ENCODE results near the gene ARL13B.

The ARL13B gene

DNA sequence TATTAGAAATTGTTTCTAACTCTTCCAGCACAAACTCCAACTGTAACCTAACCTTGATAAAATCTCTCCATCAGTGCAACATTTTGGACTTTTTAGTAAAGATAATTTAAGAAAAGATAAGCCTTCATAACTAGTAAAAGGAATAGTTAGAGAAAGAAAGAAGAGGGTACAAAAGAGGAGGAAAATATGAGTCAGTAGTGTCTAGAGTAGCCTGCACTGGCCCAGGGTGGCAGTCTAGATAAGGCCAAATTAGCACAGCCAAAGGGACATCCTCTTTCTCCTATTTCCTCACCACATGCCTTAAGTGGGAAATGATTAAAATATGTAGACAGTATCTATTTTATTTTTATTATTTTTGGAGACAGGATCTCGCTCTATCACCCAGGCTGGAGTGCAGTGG lies 10.0 kb upstream of the ARL13B start:
- Histone ChIP-seq H3K9ac (ENCODE audit: low read depth, low read length) (no peak overlapping the region), H3K4me3 (ENCODE audit: low read depth, low read length) (no peak overlapping the region), H3K36me3 (ENCODE audit: control insufficient read depth, insufficient read depth, low read length) (no peaks in the 10 kb centered on the region), H3K27me3 (ENCODE audit: control insufficient read depth, insufficient read depth, low read length) (peaks cover 22% of the 10 kb centered on the region), H3K4me1 (ENCODE audit: control insufficient read depth, insufficient read depth, low read length) (0 out of 2 replicates have a peak, but pooled peaks cover 6% of the 10 kb centered on the region), H3K9me3 (ENCODE audit: control insufficient read depth, insufficient read depth, low read length) (peaks cover 16% of the 10 kb centered on the region; the same call in 1 of the 2 replicates), H3K27ac (ENCODE audit: low read depth, low read length) (no peak overlapping the region)

DNA sequence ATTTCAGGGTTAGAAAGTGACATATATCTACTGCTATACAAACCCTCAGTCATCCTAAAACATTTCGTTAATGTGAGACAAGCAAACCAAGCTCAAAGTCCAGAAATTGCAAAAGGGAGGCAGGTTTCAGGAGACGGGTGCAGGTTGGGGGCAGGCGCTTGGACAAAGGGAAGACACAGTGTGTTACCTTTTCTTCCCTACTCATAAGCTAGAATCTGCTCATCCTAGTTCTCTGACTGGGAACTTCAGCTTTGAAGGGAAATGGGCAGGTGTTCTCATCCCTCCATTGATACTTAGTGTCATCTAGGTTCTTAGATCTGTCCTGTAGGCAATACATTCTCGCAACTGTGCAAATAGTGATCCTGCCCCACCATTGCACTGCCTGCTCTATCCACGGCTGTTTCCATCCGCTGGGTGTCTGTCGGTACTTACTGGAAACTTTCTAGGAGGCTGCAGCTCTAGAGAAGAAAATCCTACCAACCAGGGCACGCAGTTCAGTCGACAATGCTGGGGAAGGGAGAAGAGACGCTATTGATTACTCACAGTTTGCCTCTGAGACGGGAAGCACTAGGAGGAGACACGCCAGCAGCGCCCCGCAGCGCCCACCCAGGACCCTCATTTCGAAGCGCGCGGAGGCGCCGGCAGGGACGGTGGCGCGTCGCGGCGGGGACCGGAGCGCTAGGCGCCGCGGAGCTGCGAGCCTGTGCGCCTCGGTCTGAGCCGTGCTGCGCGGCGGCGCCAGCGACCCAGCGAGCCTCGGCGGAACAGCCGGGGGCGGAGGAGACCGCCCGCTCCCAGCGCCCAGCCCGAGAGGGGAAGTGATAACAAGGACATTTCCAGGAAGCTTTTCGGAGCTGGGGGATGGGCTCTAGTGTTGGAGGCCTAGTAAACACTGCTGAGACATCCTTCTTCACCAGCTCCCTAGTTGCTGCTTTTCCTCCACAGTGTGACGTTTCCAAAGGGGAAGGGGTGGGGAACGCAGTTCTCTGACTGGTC lies 6.5 kb upstream of the ARL13B start, which contains the start of gene PROS1:
Gene PROS1 (minus strand): TSS at position 766 of the 996 bp plus-strand sequence. CDS start 147 bp downstream, at position 619.
- Histone ChIP-seq H3K27ac (ENCODE audit: low read depth, low read length) (peak within 1 kb of the TSS; percentile 83), H3K9me3 (ENCODE audit: control insufficient read depth, insufficient read depth, low read length) (no peaks in the 10 kb centered on the region), H3K4me3 (ENCODE audit: low read depth, low read length) (peak within 1 kb of the TSS; percentile 74), H3K9ac (ENCODE audit: low read depth, low read length) (peak within 1 kb of the TSS; percentile 48), H3K4me1 (ENCODE audit: control insufficient read depth, insufficient read depth, low read length) (0 out of 2 replicates have a peak, but pooled peaks cover 6% of the 10 kb centered on the region), H3K27me3 (ENCODE audit: control insufficient read depth, insufficient read depth, low read length) (peaks cover 25% of the 10 kb centered on the region), H3K36me3 (ENCODE audit: control insufficient read depth, insufficient read depth, low read length) (no peaks in the 10 kb centered on the region)

DNA sequence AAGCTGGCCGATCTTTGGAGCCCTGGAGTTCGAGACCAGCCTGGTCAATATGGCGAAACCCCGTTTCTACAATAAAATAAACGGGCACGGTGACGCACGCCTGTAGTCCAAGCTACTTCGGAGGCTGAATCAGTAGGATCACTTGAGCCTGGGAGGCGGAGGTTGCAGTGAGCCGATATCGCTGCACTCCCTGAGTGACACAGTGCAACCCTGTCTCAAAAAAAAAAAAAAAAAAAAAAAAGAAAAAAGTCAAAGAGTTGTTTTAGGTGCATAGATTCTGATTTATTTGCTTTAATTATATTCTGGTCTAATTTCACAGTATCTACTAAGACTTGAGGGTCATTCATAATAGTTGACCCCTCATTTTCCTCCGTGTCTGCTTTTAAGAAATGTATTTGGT lies 1.7 kb downstream of the ARL13B start:
- Histone ChIP-seq H3K9me3 (ENCODE audit: control insufficient read depth, insufficient read depth, low read length) (no peaks in the 10 kb centered on the region), H3K27ac (ENCODE audit: low read depth, low read length) (no peak overlapping the region), H3K4me3 (ENCODE audit: low read depth, low read length) (peak overlapping the region; percentile 13; the same call in 1 of the 2 replicates), H3K36me3 (ENCODE audit: control insufficient read depth, insufficient read depth, low read length) (no peaks in the 10 kb centered on the region), H3K4me1 (ENCODE audit: control insufficient read depth, insufficient read depth, low read length) (0 out of 2 replicates have a peak, but pooled peaks cover 4% of the 10 kb centered on the region), H3K9ac (ENCODE audit: low read depth, low read length) (no peak overlapping the region), H3K27me3 (ENCODE audit: control insufficient read depth, insufficient read depth, low read length) (0 out of 2 replicates have a peak, but pooled peaks cover 2% of the 10 kb centered on the region)

DNA sequence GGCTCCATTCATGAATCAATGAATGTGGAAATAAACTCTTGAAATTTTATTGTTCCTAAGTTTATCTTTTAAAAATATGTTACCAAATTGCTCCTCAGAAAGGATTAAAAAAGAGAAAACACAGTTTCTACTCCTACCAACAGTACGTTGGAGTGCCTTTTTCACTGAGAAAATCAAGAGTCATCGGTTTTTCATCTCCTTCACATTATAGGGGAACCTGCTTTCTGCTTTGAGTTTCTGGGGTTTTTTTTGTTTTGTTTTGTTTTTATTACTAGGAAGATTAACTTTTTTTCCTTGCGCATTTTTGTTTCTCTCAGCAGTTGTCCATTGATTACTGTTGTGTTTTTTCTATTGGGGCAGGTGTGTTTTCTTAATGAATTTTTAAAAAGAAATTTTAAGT lies 3.5 kb downstream of the ARL13B start:
- Histone ChIP-seq H3K27ac (ENCODE audit: low read depth, low read length) (no peak overlapping the region), H3K4me1 (ENCODE audit: control insufficient read depth, insufficient read depth, low read length) (peaks cover 4% of the 10 kb centered on the region; the same call in 1 of the 2 replicates), H3K27me3 (ENCODE audit: control insufficient read depth, insufficient read depth, low read length) (no peaks in the 10 kb centered on the region), H3K4me3 (ENCODE audit: low read depth, low read length) (no peak overlapping the region), H3K36me3 (ENCODE audit: control insufficient read depth, insufficient read depth, low read length) (no peaks in the 10 kb centered on the region), H3K9ac (ENCODE audit: low read depth, low read length) (no peak overlapping the region), H3K9me3 (ENCODE audit: control insufficient read depth, insufficient read depth, low read length) (no peaks in the 10 kb centered on the region)

DNA sequence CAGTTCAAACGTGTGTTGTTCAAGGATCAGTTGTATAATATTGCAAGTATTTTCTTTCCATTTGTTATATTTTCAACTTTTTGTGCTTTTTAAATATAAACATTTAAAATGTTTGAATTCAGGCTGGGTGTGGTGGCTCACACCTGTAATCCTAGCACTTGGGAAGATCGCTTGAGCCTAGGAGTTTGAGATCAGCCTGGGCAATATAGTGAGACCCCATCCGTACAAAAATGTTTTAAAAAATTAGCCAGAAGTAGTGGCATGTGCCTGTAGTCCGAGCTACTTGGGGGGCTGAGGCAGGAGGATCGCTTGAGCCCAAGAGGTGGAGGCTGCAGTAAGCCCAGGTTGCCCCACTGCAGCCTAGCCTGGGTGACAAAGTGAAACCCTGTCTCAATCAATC lies 4.7 kb downstream of the ARL13B start:
- Histone ChIP-seq H3K36me3 (ENCODE audit: control insufficient read depth, insufficient read depth, low read length) (no peaks in the 10 kb centered on the region), H3K4me1 (ENCODE audit: control insufficient read depth, insufficient read depth, low read length) (peaks cover 4% of the 10 kb centered on the region; the same call in 1 of the 2 replicates), H3K27me3 (ENCODE audit: control insufficient read depth, insufficient read depth, low read length) (no peaks in the 10 kb centered on the region), H3K9ac (ENCODE audit: low read depth, low read length) (no peak overlapping the region), H3K9me3 (ENCODE audit: control insufficient read depth, insufficient read depth, low read length) (no peaks in the 10 kb centered on the region), H3K4me3 (ENCODE audit: low read depth, low read length) (no peak overlapping the region), H3K27ac (ENCODE audit: low read depth, low read length) (no peak overlapping the region)

DNA sequence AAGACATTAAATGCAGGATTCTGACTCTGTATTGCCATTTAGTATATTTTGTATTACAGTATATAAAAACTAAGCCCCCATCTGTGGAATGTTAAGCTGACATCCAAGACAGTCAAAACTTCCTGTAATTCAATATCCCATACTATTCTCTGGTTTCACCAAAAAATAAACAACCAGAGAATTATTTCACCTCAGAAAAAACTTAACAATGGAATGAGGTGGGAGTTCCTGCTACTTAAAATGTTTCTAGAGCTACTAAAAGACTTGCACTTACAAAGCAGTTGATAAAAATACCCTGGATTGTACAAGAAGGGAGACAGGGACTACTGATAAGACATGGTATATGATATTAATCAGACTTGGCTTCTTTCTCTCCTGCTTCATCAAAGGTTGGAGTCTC lies 8.3 kb downstream of the ARL13B start:
- H3K4me3 ChIP-seq (ENCODE audit: low read depth, low read length): no peak overlapping the region
- H3K4me1 ChIP-seq (ENCODE audit: control insufficient read depth, insufficient read depth, low read length): no peaks in the 10 kb centered on the region; the same call in 1 of the 2 replicates
- no peak overlapping the region for H3K9ac ChIP-seq (ENCODE audit: low read depth, low read length)
- no peaks in the 10 kb centered on the region for H3K36me3 ChIP-seq (ENCODE audit: control insufficient read depth, insufficient read depth, low read length)
- no peaks in the 10 kb centered on the region for H3K27me3 ChIP-seq (ENCODE audit: control insufficient read depth, insufficient read depth, low read length)
- no peaks in the 10 kb centered on the region for H3K9me3 ChIP-seq (ENCODE audit: control insufficient read depth, insufficient read depth, low read length)
- H3K27ac ChIP-seq (ENCODE audit: low read depth, low read length): no peak overlapping the region

DNA sequence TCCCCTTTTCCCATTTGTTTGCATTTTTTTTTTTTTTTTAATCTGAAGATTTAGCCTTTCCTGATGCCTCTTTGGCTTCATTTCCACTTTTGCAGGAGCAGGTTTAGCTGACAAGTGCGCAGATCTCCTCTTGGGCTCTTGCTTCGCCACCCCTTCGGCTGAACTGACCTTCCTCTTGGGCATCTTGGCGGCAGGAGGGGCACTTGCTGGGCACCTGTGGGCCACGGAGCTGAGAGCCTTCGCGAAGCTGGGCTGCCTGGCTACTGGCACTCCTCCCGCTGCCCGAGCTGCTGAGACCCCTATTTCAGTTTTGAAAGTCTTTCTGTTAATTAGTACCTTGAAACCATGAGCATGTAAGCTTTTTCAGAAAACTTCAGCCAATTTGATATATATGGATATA lies 8.8 kb downstream of the ARL13B start:
- Histone ChIP-seq H3K36me3 (ENCODE audit: control insufficient read depth, insufficient read depth, low read length) (no peaks in the 10 kb centered on the region), H3K27ac (ENCODE audit: low read depth, low read length) (no peak overlapping the region), H3K4me3 (ENCODE audit: low read depth, low read length) (no peak overlapping the region), H3K9ac (ENCODE audit: low read depth, low read length) (no peak overlapping the region), H3K4me1 (ENCODE audit: control insufficient read depth, insufficient read depth, low read length) (no peaks in the 10 kb centered on the region; the same call in 1 of the 2 replicates), H3K9me3 (ENCODE audit: control insufficient read depth, insufficient read depth, low read length) (no peaks in the 10 kb centered on the region), H3K27me3 (ENCODE audit: control insufficient read depth, insufficient read depth, low read length) (no peaks in the 10 kb centered on the region)

DNA sequence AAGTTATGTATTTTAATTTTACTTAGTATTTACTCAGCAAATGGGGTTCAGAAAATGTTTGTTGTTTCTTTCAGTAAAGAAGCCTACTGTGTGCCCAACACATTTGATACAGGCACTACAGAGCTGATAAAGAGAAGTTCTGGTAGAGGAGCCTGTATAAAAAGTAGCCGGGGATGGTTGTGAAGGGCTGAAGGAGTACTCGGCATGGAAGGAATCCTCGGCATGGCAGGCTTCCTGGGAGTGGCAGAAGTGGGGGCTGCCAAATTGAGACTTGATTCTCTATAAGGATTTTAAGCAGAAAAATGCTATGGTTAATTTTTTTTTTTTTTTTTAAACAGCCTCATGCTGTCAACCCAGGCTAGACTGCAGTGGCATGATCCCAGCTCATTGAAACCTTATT lies 9.3 kb downstream of the ARL13B start:
- no peak overlapping the region for H3K4me3 ChIP-seq (ENCODE audit: low read depth, low read length)
- no peaks in the 10 kb centered on the region for H3K9me3 ChIP-seq (ENCODE audit: control insufficient read depth, insufficient read depth, low read length)
- H3K9ac ChIP-seq (ENCODE audit: low read depth, low read length): no peak overlapping the region
- H3K36me3 ChIP-seq (ENCODE audit: control insufficient read depth, insufficient read depth, low read length): no peaks in the 10 kb centered on the region
- H3K27me3 ChIP-seq (ENCODE audit: control insufficient read depth, insufficient read depth, low read length): no peaks in the 10 kb centered on the region
- H3K27ac ChIP-seq (ENCODE audit: low read depth, low read length): no peak overlapping the region
- no peaks in the 10 kb centered on the region; the same call in 1 of the 2 replicates for H3K4me1 ChIP-seq (ENCODE audit: control insufficient read depth, insufficient read depth, low read length)

DNA sequence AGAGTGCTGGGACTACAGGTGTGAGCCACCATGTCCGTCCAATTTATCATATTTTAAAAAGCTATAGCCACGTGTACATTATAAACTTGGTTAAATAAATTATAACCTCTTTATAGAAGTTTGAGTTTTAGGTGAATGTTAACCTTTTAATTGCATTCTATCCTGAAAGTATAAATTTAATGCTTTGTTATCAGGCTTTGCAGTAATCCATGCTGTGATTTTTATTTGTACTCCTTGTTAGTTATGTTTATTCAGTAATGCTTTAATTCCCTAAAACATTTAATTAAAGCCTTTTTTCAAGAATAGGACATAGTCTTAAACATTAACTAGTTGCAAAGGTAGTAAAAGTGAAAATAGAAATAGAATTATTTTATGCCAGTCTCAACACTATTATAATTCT lies 11.7 kb downstream of the ARL13B start:
- H3K27me3 ChIP-seq (ENCODE audit: control insufficient read depth, insufficient read depth, low read length): no peaks in the 10 kb centered on the region
- no peak overlapping the region for H3K4me3 ChIP-seq (ENCODE audit: low read depth, low read length)
- H3K4me1 ChIP-seq (ENCODE audit: control insufficient read depth, insufficient read depth, low read length): no peaks in the 10 kb centered on the region; the same call in 1 of the 2 replicates
- no peaks in the 10 kb centered on the region; the same call in 1 of the 2 replicates for H3K36me3 ChIP-seq (ENCODE audit: control insufficient read depth, insufficient read depth, low read length)
- no peak overlapping the region for H3K9ac ChIP-seq (ENCODE audit: low read depth, low read length)
- no peaks in the 10 kb centered on the region for H3K9me3 ChIP-seq (ENCODE audit: control insufficient read depth, insufficient read depth, low read length)
- H3K27ac ChIP-seq (ENCODE audit: low read depth, low read length): no peak overlapping the region

DNA sequence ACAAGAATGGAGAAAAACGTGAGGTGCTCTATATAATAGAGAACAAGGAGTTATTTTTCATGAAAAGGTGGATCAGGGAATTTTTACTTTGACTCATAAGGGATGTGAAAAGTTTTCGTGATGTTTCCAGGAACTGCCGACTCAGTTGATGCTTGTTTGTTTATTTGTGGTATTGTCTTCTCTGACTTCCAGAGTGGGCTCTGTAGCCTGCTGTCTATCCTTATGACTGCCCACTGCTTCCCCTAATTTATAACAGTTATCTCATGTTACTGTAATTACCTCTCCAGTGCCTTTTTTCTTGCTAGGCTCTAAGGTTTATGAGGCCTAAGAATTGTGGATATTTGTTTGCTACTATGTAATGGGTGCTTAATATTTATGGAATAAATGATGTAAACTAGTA lies 12.3 kb downstream of the ARL13B start:
- no peak overlapping the region for H3K9ac ChIP-seq (ENCODE audit: low read depth, low read length)
- H3K36me3 ChIP-seq (ENCODE audit: control insufficient read depth, insufficient read depth, low read length): no peaks in the 10 kb centered on the region; the same call in 1 of the 2 replicates
- no peaks in the 10 kb centered on the region for H3K27me3 ChIP-seq (ENCODE audit: control insufficient read depth, insufficient read depth, low read length)
- H3K9me3 ChIP-seq (ENCODE audit: control insufficient read depth, insufficient read depth, low read length): no peaks in the 10 kb centered on the region
- H3K27ac ChIP-seq (ENCODE audit: low read depth, low read length): no peak overlapping the region
- H3K4me1 ChIP-seq (ENCODE audit: control insufficient read depth, insufficient read depth, low read length): no peaks in the 10 kb centered on the region; the same call in 1 of the 2 replicates
- no peak overlapping the region for H3K4me3 ChIP-seq (ENCODE audit: low read depth, low read length)

DNA sequence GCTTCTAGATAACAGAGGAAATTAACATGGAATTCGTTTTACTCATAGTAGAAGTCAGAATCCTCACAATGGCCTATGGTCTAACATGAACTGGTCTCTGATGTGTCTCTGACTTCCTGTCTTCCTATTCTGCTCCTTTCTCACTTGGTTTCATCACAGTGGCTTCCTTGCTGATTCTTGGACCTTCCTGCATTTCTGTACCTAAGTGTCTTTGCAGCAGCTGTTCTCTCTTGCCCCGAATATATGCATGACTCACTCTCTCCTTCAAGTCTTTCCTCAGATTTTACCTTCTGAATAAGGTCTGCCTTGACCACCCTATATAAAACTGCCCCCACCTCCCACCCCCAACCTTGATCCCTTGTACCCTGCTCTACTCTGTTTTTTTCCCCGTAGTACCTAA lies 14.1 kb downstream of the ARL13B start:
- H3K4me1 ChIP-seq (ENCODE audit: control insufficient read depth, insufficient read depth, low read length): no peaks in the 10 kb centered on the region; the same call in 1 of the 2 replicates
- no peak overlapping the region for H3K9ac ChIP-seq (ENCODE audit: low read depth, low read length)
- no peaks in the 10 kb centered on the region for H3K27me3 ChIP-seq (ENCODE audit: control insufficient read depth, insufficient read depth, low read length)
- H3K36me3 ChIP-seq (ENCODE audit: control insufficient read depth, insufficient read depth, low read length): no peaks in the 10 kb centered on the region; the same call in 1 of the 2 replicates
- H3K4me3 ChIP-seq (ENCODE audit: low read depth, low read length): no peak overlapping the region
- no peak overlapping the region for H3K27ac ChIP-seq (ENCODE audit: low read depth, low read length)
- no peaks in the 10 kb centered on the region for H3K9me3 ChIP-seq (ENCODE audit: control insufficient read depth, insufficient read depth, low read length)

All from HUES48 (cell line).